NCI-H2081 treated with DMSO at 0.1 percent for 48 hours (cell line): ENCODE measurements around the gene JPH4.
A peak's percentile ranks its signal among the peaks of the same experiment; 100 is the strongest.
"Not testable (repeated sequence)": the region's sequence is repeated elsewhere in the genome, so short reads cannot be mapped to it uniquely, and the experiment has no call there.

ENCODE experiments used
- DNase-seq: peaks from one replicate; lab custom pipeline; 2025; lab: John Stamatoyannopoulos, UW

JPH4 gene

DNA sequence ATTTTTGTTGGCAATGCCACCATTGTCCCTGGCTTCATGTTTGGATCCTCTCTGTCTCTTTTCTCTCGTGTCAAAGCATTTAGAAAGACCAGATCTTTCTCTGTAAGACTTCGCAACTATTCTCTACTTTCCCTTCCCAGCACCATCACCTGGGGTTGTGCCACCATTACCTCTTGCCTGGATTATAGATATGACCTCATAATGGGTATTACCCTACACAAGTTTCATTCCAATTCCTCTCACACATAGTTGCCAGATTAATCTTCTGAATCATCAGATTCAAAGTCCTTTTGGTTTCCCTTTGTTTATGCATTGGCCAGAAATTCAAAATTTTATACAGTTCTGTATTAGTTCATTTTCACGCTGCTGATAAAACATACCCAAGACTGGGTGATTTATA is 30.4 kb upstream of the JPH4 start:
- no peak for DNase-seq

DNA sequence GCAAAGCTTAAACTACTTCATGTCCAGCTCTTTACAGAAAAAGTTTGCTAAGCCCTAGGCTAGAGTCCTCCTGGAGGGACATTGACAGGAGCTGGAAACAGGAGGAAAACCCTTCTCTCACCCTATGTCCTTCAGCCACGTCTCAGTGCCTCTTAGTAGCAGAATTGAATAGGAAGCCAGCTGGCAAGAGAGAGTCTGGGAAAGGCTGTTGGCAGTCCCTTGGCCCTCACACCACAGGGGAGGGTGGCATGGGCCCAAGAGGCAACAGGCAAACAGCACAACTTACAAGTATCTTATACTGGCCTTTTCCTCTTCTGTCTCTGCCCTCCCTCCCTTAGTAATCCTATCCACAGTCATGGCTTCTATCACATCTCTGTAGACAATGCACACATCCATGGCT is 29.9 kb upstream of the JPH4 start:
- no peak for DNase-seq

GRCh38 chr14:23605931-23606585 is 27.5 kb upstream of the JPH4 start:
- DNase-seq: no peak

GRCh38 chr14:23604675-23605170 is 26.1 kb upstream of the JPH4 start:
- no peak for DNase-seq

- DNase-seq: no peak
Measured at GRCh38 chr14:23604148-23604547, 25.6 kb upstream of the JPH4 start.

DNA sequence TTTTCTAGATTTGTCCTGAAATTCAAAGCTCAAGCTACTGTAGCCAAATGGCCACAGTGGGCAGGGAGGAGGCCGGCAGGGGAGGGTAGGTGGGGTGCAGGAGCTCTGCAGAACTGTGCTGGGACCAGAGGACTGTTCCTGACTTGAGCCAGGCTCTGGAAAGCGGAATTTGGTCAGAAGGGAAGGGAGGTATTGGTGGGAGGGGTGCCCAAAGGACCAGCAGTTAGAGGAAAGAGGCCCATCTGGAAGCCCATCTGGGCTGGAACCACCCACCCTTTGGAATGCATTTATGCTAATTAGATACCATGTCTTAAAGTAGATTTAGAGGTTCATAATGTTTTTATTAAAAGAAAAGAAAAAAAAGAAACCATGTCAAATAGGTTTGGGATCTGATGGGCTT is 24.5 kb upstream of the JPH4 start:
- DNase-seq: no peak

- DNase-seq: no peak
Measured at GRCh38 chr14:23602181-23603095, 23.8 kb upstream of the JPH4 start.

DNA sequence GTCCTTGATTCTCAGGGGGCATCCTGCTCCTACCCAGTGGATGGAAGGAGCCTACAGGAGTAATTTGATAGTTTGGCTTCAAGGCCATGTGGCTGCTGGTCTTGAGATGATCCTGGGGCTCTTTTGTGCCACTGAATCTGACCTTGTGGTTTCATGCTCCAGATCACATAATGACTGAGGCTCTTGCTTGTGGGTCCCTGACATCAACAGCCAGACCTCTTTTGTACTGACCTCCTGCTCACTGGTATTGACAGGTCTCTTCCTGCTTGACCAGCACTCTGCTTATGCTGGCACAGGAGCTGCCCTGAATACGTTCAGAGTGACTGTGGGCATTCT is 23.2 kb upstream of the JPH4 start:
- DNase-seq: no peak

DNA sequence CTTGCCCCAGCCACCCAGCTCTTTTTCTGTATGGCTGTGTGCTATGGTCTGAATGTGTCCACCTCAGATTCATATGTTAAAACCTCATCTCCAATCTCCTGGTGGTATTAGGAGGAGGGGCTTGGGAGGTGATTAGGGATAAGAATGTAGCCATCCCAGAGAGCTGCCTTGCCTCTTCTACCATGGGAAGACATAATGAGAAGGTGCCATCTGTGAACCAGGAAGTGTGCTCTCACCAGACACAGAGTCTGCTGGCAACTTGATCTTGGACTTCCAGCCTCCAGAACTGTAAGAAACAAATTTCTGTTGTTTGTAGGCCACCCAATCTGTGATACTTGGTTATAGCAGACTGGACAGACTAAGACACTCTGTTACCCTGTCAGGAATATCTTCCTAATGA is 22.8 kb upstream of the JPH4 start:
- no peak for DNase-seq

GRCh38 chr14:23600806-23601205 is 22.2 kb upstream of the JPH4 start:
- DNase-seq: no peak

DNA sequence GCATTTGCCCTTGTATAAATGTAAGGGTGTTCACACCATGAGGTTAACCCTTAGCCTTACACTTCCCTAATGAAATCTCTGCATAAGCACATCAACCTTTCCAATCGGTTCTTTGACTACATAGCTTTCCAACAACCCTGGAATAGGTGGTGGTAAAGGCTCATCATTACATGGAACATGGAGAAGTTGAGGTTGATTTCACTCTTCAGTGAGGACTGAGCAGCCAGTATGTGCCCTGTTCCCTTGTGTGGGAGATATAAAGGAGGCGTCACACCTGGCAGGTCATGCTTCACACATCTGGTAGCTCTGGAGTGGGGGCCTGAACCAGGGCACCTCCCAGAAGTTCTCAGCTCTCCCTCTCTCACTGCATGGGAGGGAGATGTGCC is 21.7 kb upstream of the JPH4 start:
- no peak for DNase-seq

GRCh38 chr14:23594191-23594590 is 15.6 kb upstream of the JPH4 start:
- not testable (repeated sequence) for DNase-seq

GRCh38 chr14:23590198-23590597 is 11.6 kb upstream of the JPH4 start:
- no peak for DNase-seq

DNA sequence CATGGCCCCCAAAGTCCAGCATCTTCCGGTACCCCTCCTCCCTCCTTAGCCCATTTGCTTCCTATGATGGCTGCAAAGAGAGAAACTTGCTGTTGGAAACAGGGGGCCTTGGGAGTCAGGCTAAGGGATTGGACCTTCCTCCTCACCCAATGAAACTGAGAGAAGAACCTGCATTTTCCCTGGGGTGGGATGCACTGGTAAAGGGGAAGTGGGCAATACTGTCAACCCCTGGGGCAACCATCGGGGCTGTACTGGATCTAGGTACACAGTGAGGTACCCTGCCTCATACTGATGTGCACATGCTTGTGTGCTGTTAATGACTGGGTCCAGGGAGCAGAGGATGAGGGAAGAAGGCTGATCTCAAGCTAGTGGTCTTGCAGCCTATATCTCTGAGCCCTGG is 11.0 kb upstream of the JPH4 start:
- DNase-seq: no peak

GRCh38 chr14:23588884-23589598 is 10.5 kb upstream of the JPH4 start:
- peak; percentile 63 for DNase-seq

GRCh38 chr14:23584527-23585203 is 6.1 kb upstream of the JPH4 start:
- not testable (repeated sequence) for DNase-seq

- not testable (repeated sequence) for DNase-seq
Measured at GRCh38 chr14:23583761-23584526, 5.4 kb upstream of the JPH4 start.

DNA sequence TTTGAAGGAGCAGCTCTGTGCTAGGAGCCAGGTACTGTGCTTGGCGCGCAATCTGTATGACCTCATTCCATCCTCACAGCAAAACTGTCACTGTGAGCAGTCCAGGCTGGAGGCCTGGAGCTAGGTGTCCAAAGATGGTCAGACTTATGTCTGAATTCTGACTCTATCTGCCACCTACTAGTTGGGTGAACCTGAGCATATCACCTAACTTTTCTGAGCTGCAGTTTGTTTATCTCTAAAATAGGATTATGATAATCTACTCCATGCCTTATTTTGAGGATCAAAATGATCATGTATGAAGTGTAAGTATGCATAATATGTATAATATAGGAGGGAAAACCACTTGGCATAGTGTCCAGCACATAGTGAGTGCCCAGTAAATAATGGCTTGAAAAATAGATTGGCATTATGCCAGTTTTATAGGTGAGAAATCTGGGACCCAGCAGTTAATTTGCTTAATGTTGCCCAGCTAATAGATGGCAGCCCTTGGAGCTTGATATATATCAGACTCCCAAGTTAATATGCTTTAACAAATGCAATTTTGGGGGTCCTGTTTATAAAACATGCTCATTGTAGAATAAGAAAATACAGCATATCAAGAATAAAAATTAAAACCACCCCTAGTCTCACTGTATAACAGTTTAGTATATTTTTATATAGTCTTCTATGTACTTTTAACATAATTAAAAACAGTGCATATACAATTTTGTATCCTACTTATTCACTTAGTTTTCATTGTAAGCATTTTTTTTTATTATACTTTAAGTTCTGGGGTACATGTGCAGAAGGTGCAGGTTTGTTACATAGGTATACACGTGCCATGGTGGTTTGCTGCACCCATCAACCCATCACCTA is 4.5 kb upstream of the JPH4 start:
- DNase-seq: no peak

- DNase-seq: no peak
Measured at GRCh38 chr14:23580948-23581281, 2.3 kb upstream of the JPH4 start.

DNA sequence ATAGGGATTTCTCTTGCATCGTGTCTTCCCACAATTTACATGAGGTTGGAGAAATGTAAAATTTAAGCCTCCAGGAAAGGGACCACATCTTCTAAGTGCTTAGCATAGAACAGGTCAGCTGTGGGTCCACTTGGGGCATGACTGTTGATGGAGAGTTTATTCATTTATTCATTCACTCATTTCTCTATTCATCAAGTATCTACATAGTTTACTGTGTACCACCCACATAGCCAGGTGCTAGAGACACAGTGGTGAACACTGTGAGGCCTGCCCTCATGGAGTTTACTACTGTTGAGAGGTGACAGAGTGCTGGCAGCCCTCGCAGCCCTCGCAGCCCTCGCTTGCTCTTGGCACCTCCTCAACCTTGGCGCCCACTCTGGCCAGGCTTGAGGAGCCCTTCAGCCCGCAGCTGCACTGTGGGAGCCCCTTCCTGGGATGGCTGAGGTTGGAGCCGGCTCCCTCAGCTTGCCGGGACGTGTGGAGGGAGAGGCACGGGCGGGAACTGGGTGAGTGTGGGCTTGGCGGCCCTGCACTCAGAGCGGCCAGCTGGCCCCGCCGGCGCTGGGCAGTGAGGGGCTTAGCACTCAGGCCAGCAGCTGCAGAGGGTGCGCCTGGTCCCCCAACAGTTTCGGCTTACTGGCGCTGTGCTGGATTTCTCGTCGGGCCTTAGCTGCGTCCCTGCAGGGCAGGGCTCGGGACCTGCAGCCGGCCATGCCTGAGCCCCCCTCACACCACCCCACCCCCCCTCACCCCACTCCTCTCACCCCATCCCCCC is 1.7 kb upstream of the JPH4 start:
- DNase-seq: no peak
